Activated CD4-positive, alpha-beta T cell treated with anti-CD3 and anti-CD28 coated beads, Interleukin-2, Interleukin-6, amounts not matched to agents 100 ng/mL and 50 ng/mL, durations not matched to agents 16 hours and 8 hours (primary cell): ENCODE results near the gene ALPL.

Experiments used
- DNase-seq: peaks from one replicate; pipeline ENCODE4 v3.0.0-alpha.2; 2020

The ALPL gene

DNA sequence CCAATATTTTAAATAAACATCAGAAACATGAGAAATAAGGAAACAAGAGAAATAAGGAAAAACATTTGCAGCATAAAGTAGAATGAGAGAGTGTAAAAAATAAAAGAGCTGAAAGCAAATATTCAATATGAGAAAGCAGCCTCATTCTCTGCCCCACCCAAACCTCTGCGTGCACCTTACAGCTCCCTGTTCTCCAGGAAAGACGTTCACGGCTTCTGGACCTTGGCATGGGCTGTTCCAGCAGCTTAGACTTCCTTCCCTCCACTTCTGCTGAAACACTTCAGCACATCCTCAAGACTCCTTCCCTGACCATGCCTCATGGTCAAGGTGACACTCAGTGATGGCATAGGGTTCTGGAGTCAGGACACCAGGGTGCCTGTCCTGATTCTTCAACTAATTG is 23.3 kb downstream of the ALPL start:
- DNase-seq, result no peak

DNA sequence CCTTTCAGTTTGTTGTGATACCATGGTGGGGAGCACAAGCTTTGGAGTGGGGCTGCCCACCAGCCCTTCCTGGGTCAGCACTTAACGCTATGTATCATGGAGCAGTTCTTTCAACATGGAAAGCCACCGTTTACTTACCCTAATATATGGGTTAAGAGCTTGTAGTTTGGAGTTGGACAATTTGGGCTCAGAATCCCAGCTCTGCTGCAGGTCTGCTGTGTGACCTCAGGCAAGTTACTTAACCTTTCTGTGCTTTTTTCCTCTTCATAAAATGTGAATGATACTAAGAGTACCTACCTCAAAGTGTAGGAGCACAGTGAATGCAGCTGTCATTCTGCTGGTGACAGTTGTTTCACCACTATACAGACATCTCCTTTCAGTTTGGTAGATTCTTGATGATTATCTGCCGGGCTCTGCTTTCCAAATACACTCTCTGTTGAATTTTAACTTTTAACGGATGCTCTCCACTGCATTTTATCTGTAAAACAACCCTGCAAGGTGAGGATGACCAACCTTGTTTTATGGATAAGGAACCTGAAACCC is 23.8 kb downstream of the ALPL start:
- no peak for DNase-seq

DNA sequence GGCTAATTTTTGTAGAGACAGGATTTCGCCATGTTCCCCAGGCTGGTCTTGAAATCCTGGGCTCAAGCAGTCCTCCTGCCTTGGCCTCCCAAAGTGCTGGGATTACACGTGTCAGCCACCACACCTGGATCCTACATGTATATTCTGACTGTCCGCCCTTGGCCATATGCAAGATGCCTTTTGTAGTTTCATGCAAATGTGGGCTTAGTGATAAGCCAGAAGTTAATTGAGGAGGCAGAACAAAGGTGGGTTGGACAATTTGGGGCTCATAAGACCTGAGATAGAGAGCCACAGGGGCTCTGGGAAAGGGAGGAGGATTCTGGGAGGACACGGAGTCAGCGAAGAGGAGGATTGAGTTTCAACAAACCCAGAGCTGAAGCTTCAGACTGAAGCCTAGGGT is 24.9 kb downstream of the ALPL start:
- DNase-seq, result no peak

- peak; percentile 29 for DNase-seq
Measured at GRCh38 chr1:21534674-21535378, 25.6 kb downstream of the ALPL start.

GRCh38 chr1:21536218-21536617 is 27.0 kb downstream of the ALPL start:
- no peak for DNase-seq

DNA sequence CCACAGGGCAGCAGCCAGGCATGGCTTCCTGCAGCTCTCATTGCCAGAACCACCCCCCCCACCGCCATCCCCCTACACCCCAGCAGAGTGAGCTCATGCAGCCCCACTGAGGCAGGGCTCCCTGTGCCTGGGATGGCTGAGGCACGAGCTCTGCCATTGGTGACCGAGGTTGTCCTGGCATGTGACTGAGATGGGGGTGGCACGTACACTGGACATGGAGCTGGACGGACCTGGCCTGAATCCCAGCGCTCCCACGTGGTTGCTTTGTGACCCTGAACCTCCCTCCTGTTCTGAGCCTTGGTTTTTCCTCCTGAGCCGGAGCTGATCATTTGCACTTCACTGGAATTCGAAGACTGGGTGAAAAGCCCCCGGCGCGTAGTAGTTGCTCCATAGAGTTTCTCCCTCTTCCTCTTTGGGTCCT is 28.3 kb downstream of the ALPL start:
- DNase-seq, result no peak

DNA sequence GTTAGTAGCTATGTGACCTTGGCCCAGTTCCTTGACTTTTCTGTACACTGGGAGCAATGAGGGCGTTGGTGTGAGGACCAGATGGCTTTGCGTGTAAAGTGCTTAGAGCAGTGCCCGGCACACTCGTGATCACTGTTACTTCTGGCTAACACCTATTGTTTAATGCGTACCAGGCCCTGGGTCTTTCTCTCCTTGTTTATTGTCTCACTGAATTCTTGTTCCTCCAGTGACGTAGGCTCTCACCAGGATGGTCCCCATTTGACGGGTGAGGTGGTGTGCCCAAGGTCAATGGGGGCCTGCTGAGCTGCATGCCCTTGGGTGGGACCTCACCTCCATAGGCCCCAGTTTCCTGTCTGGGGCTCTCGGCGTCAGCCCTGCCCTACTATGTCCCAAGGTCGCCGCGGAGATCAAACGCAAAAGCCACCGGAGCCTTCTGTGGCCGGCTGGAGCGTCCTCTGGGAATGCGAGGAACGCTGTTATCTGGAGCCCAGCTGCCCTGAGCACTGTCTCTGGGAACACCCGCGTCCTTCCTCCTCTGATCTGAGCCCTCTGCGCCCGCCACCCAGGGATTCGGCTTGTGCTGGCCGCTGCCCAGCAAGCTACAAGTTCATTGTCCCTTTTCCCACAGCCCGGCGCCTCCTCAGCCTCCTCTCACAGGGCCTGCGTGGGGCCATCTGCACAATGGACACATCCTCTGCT is 28.9 kb downstream of the ALPL start:
- DNase-seq, result no peak

DNA sequence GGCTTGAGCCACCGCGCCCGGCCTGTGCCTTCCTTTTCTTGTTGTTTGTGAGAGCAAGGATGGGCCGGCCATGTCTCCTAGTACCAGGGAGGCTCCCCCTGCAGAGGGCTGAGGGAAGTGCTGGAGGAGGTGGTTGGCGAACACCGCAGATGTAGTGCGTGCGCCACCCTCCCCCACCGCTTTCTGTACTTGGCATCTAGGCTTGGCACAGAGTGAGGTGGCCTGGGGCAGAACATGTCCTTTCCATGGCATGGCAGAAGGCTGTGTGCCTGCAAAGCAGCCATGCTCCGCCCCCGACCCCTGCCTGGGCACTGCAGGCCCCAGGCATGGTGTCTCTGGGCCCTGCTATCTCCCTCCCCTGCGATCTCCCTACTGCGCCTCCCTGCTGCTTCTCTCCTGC is 30.7 kb downstream of the ALPL start:
- DNase-seq, result peak; percentile 15

- no peak for DNase-seq
Measured at GRCh38 chr1:21541329-21541728, 32.1 kb downstream of the ALPL start.

- DNase-seq, result no peak
Measured at GRCh38 chr1:21541835-21542234, 32.6 kb downstream of the ALPL start.

DNA sequence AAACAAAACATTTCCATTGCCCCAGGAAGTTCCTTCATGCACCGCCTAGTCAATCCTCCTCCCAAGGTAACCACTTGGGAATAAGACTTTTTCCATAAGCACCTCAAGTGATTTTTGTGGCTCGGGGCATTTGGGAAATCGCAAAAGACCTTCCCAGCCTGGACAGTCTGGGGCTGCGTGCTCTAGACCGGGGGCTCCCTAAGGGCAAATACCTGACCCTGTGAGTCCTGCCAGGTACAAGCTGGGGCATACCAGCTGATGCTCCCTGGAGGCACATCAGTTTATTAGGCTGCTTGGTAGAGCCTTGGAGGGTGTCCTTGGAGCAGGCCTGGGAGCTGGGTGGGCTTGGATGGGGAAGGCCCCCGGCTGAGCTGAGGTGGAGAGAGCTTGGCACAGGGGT is 34.4 kb downstream of the ALPL start:
- DNase-seq, result no peak

DNA sequence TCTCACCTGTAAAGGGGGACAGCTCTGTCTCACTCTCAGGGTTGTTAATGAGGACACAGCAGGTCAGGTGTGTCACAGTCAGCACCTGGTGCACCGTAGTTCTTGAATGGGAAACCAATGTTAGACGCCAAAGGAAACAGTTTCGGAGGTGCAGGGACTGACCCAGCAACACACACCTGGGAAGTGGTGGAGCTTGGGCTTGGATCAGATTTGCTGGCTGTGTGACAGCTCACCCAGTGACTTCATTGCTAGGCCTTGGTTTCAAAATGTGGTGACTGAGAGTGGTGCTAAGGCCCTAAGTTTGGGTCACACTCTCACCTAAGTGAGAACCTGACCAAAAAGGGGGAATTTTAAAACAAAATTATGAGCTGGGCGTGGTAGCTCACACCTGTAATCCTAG is 34.9 kb downstream of the ALPL start:
- no peak for DNase-seq

DNA sequence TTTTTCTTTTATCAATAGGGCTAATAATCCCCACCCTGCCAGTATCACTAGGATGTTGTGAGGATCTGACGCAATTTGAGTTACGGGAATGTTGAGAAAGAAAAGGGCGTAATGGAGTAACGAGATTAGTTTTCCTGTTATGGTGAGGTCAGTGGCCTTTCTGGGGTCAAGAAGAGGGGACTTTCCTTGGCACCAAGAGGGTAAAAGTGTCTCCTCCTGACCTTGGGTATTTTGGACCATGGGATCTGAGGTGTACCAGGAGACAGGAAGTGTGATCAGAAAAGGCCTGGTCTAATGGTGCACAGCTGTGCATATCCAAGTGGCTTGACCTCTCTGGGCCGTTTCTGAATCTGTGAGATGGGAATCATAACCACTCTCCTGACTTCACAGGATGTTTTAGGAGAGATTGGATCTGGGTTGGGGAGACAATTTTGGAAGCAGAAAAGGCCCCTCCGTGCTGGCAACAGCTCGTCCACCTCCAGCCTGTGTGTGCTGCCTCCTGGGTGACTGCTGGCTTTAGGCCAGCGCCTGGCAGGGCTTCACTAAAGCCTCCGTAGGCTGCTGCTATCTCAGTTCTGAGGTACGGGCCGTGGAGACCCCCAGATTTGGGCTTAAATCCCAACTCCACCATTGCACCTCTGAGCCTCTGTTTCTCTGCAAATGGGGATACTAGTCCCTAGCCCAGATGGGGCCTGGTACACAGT is 37.1 kb downstream of the ALPL start:
- no peak for DNase-seq

DNA sequence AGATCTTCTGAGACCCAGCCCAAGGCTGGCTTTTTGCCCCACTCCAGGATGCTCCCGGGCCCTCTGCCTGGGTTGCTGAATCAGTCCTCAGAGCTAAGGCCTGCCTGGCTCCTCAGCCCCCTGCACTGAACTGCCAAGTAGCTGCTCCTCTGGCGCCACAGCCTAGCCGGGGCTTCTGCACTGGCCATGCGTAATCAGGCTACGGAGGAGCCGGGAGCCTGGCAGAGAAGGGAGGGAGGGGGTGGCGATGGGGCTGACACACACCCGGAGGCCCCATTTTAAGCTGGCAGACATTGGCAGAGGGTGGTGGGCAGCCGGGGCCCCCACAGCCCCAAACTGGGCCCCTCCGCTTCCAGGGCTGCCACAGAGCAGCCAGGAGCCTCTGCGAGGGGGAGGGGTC is 38.7 kb downstream of the ALPL start:
- no peak for DNase-seq

- DNase-seq, result no peak
Measured at GRCh38 chr1:21550097-21550496, 40.9 kb downstream of the ALPL start.

DNA sequence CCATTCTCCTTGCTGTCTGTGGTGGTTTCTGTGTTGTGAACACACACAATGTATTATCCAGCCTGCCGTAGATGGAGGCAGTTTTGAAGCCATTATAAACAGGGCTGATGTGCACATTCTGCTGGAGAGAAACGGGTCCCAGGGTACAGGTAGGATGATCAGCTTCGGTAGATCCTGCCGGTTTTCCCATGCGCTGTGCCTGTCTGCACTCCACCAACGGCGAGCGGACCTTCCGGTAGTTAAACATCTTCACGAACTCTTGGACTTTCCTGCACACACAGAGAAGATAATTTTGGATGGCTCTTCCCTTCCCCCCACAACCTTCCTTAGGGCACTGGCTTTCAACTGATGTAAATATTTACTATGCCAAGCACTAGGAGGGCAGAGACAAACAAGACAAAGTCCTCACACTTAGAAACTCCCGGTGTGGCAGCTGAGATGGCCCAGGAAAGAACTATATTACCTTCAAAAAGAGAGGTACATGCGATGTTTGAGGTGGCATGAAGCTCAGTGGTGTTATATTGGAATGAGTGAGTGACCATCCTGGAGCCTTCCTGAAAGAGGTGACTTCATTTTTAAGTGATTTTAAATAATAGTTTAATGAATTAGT is 41.7 kb downstream of the ALPL start:
- DNase-seq, result no peak

GRCh38 chr1:21552715-21553114 is 43.5 kb downstream of the ALPL start:
- no peak for DNase-seq

GRCh38 chr1:21553116-21553926 is 44.1 kb downstream of the ALPL start:
- no peak for DNase-seq

- no peak for DNase-seq
Measured at GRCh38 chr1:21559788-21560567, 50.8 kb downstream of the ALPL start.

DNA sequence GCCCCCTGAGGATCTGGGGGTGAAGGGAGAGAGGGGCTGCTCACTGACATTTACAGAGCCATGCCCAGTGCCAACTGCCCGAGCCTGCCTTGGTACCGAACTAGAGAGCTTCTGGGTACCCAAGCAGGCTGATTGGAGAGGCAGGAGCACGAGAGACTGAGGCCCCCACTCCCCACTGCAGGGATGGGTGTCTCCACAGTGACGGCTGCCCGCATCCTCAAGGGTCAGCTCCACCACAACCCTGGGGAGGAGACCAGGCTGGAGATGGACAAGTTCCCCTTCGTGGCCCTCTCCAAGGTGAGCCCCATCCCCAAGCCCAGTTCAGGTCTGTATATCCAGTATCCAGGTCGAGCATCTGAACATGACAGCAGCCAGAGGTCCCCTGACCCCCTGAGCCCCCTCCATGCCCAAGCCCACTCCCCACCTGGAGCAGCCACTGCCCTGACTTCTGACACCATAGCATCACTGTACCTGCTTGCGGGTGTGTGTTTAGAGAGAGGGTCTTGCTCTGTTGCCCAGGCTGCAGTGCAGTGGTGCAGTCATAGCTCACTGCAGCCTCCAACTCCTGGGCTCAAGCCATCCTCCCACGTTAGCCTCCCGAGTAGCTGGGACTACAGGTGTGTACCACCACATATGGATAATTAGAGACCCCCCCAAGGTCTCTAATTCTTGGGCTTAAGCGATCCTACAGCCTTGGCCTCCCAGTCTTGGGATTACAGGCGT is 51.9 kb downstream of the ALPL start:
- DNase-seq, result no peak

DNA sequence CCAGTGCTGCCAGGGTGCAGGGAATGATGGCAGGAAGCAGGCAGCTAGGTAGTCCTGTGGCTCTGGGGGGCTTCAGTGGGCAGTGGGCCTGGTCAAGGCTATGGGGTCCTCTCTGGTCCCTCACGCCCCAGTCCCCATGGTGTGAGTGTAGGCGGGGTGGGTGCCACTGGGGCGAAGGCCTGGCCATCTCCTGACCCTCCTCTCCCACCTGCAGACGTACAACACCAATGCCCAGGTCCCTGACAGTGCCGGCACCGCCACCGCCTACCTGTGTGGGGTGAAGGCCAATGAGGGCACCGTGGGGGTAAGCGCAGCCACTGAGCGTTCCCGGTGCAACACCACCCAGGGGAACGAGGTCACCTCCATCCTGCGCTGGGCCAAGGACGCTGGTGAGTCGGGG is 53.7 kb downstream of the ALPL start:
- no peak for DNase-seq
